Gastrocnemius medialis (tissue), 4 donors: ENCODE results near the gene CMC1. TPM values are rescaled to one million over a fixed set of nuclear protein-coding genes. Genes with fewer than 3 reads are reported as not detected.

ENCODE experiments used
- ATAC-seq, 2 donors: fragments of 150-250 bp; one replicate each; pipeline ENCODE4 v1.9.1; 2016
- DNase-seq, 2 donors: peaks; one replicate each; pipeline ENCODE4 v3.0.0-alpha.2; 2019
- H3K27ac ChIP-seq, 4 donors: fragments of 200-600 bp; sonication (generic); 1 replicate in 1 of 4; 2 replicates in 3 of 4; pipeline ENCODE4 v1.5.1; 2016 to 2018; ENCODE audit warnings: mild to moderate bottlenecking in 2 of 4, moderate library complexity in 1 of 4
- H3K27me3 ChIP-seq, 3 donors: fragments of 200-600 bp; sonication (generic) in 2 of 3; 1 replicate in 1 of 3; 2 replicates in 2 of 3; pipeline versions ENCODE4 v1.5.1 to v1.6.0; 2016 to 2019; ENCODE audit warnings: mild to moderate bottlenecking in 1 of 3, moderate library complexity in 1 of 3
- H3K36me3 ChIP-seq, 2 donors: fragments of 200-600 bp; sonication (generic) in 1 of 2; one replicate each; pipeline ENCODE4 v1.5.1; 2017 to 2018
- H3K4me1 ChIP-seq, 2 donors: fragments of 200-600 bp; sonication (generic) in 1 of 2; one replicate each; pipeline ENCODE4 v1.5.1; 2016 to 2017; ENCODE audit warnings: mild to moderate bottlenecking in 2 of 2
- H3K4me3 ChIP-seq, 4 donors: fragments of 200-600 bp; sonication (generic) in 3 of 4; 1 replicate in 1 of 4; 2 replicates in 3 of 4; pipeline ENCODE4 v1.5.1; 2016 to 2019; ENCODE audit warnings: mild to moderate bottlenecking in 2 of 4
- H3K9me3 ChIP-seq, 3 donors: fragments of 200-600 bp; sonication (generic) in 2 of 3; 1 replicate in 1 of 3; 2 replicates in 2 of 3; pipeline ENCODE4 v1.5.1; 2016 to 2019
- CTCF ChIP-seq, 5 experiments: fragments of 450-650 bp in 3 of 5; fragments of 200-600 bp in 2 of 5; sonication (generic) in 2 of 5; IDR thresholded peaks in 4 of 5; conservative IDR thresholded peaks in 1 of 5; 1 replicate in 4 of 5; 2 replicates in 1 of 5; pipeline ENCODE4 v1.5.1; 2016 to 2019; ENCODE audit warnings: antibody characterized with exemption in 5 of 5, mild to moderate bottlenecking in 3 of 5, moderate library complexity in 3 of 5
- POLR2A ChIP-seq, 2 donors: fragments of 450-650 bp; IDR thresholded peaks; one replicate each; pipeline ENCODE4 v1.6.1; 2017; ENCODE audit warnings: antibody characterized with exemption in 2 of 2, mild to moderate bottlenecking in 2 of 2, moderate library complexity in 2 of 2
- in situ Hi-C, 4 donors: fragments of 200-750 bp; cut with MboI; loops; one replicate each; pipeline versions ENCODE4 v1.15.0 to v1.8.0; 2017; ENCODE audit warnings: low sequenced_read_pairs in 4 of 4
- intact Hi-C: fragments of 100-400 bp; cut with DNase I; formaldehyde crosslinking; loops from one replicate; pipeline ENCODE4 v1.15.1; 2023; ENCODE audit warnings: low total_unique reads
- total RNA-seq, 4 donors: library from RNA; depleted of rRNA; stranded (reverse); fragments of >200 nt; gene quantifications; one replicate each; pipeline versions ENCODE4 v1.1.0 to v1.2.3, GENCODE V29; 2016

The CMC1 gene
- total RNA-seq, 4 donors from 2014 or later, result 2.7 to 27.6 (median 18.4) TPM

- TF ChIP-seq POLR2A (IDR thresholded peaks at IDR 0.05) (no peak), CTCF (IDR thresholded peaks at IDR 0.05 in 4 of 5, conservative IDR thresholded peaks at IDR 0.05 in 1 of 5) (no peak)
- Histone ChIP-seq H3K9me3 (no peaks in the 10 kb centered on the region), H3K27ac (no peak overlapping the region), H3K36me3 (no peaks in the 10 kb centered on the region), H3K4me1 (no peaks in the 10 kb centered on the region), H3K4me3 (no peak overlapping the region), H3K27me3 (no peaks in the 10 kb centered on the region)
- no peak for ATAC-seq
- intact Hi-C loops, result no loop called here
- in situ Hi-C loops, result no loop called here
- no peak for DNase-seq
Observed at GRCh38 chr3:28215407-28215806, 26.0 kb upstream of the CMC1 start.

- DNase-seq (no peak), ATAC-seq (no peak)
- no peaks in the 10 kb centered on the region for H3K9me3 ChIP-seq
- in situ Hi-C loops (no loop called here), intact Hi-C loops (no loop called here)
- no peak overlapping the region for H3K4me3 ChIP-seq
- H3K27ac ChIP-seq, result no peak overlapping the region
- TF ChIP-seq CTCF (IDR thresholded peaks at IDR 0.05 in 4 of 5, conservative IDR thresholded peaks at IDR 0.05 in 1 of 5) (no peak), POLR2A (IDR thresholded peaks at IDR 0.05) (no peak)
- H3K36me3 ChIP-seq, result no peaks in the 10 kb centered on the region
- H3K27me3 ChIP-seq, result no peaks in the 10 kb centered on the region
- H3K4me1 ChIP-seq, result no peaks in the 10 kb centered on the region
Observed at GRCh38 chr3:28218071-28218916, 23.1 kb upstream of the CMC1 start.

GRCh38 chr3:28218917-28219198 is 22.6 kb upstream of the CMC1 start:
- no peak overlapping the region for H3K27ac ChIP-seq
- no peak for DNase-seq
- no peaks in the 10 kb centered on the region for H3K4me1 ChIP-seq
- H3K4me3 ChIP-seq, result no peak overlapping the region
- TF ChIP-seq CTCF (IDR thresholded peaks at IDR 0.05 in 4 of 5, conservative IDR thresholded peaks at IDR 0.05 in 1 of 5) (no peak), POLR2A (IDR thresholded peaks at IDR 0.05) (no peak)
- H3K36me3 ChIP-seq, result no peaks in the 10 kb centered on the region
- no peak for ATAC-seq
- no peaks in the 10 kb centered on the region for H3K27me3 ChIP-seq
- no peaks in the 10 kb centered on the region for H3K9me3 ChIP-seq
- in situ Hi-C loops, result no loop called here
- intact Hi-C loops, result no loop called here

- DNase-seq (no peak), ATAC-seq (no peak)
- intact Hi-C loops, result no loop called here
- in situ Hi-C loops, result no loop called here
- no peaks in the 10 kb centered on the region for H3K4me1 ChIP-seq
- H3K9me3 ChIP-seq, result no peaks in the 10 kb centered on the region
- TF ChIP-seq POLR2A (IDR thresholded peaks at IDR 0.05) (no peak), CTCF (IDR thresholded peaks at IDR 0.05 in 4 of 5, conservative IDR thresholded peaks at IDR 0.05 in 1 of 5) (no peak)
- H3K27me3 ChIP-seq, result no peaks in the 10 kb centered on the region
- H3K27ac ChIP-seq, result no peak overlapping the region
- H3K4me3 ChIP-seq, result no peak overlapping the region
- no peaks in the 10 kb centered on the region for H3K36me3 ChIP-seq
Observed at GRCh38 chr3:28224430-28224829, 17.0 kb upstream of the CMC1 start.

- no peak for TF ChIP-seq CTCF (IDR thresholded peaks at IDR 0.05 in 4 of 5, conservative IDR thresholded peaks at IDR 0.05 in 1 of 5)
- TF ChIP-seq POLR2A (IDR thresholded peaks at IDR 0.05), result no peak
- no peaks in the 10 kb centered on the region for H3K36me3 ChIP-seq
- intact Hi-C loops (no loop called here), in situ Hi-C loops (loop anchor here in 1 of 4 donors (25.0 kb wide), 1 partner anchor 739 kb away; the partner anchor contains the start of gene SLC4A7)
- H3K27ac ChIP-seq, result no peak overlapping the region
- H3K4me1 ChIP-seq, result no peaks in the 10 kb centered on the region
- H3K9me3 ChIP-seq, result no peaks in the 10 kb centered on the region
- H3K4me3 ChIP-seq, result no peak overlapping the region
- no peak for DNase-seq
- ATAC-seq, result no peak
- no peaks in the 10 kb centered on the region for H3K27me3 ChIP-seq
Observed at GRCh38 chr3:28226020-28226419, 15.4 kb upstream of the CMC1 start.
